GM06990 (cell line): Measurements from ENCODE around the gene GOLGA7B.

Experiments
- DNase-seq: peaks from one replicate; pipeline ENCODE4 v3.0.0-alpha.2; 2011; ENCODE audit not compliant: insufficient read length; ENCODE audit errors: extremely low read depth
- H3K27me3 ChIP-seq: replicated peaks from 2 replicates; pipeline ENCODE4 v1.6.0; 2011; ENCODE audit warnings: low read length; ENCODE audit not compliant: control insufficient read depth, insufficient read depth
- H3K36me3 ChIP-seq: 2 replicates; pipeline ENCODE4 v1.5.1; 2011; ENCODE audit warnings: low read length; ENCODE audit not compliant: control insufficient read depth, insufficient read depth
- H3K4me3 ChIP-seq: replicated peaks from 2 replicates; pipeline ENCODE4 v1.5.1; 2011; ENCODE audit warnings: low read depth, mild to moderate bottlenecking, control low read depth, low read length
- TF ChIP-seq, protein P1 (sequence below): IDR thresholded peaks from 2 replicates; pipeline ENCODE4 v1.5.1; 2011; ENCODE audit warnings: low read length, control low read depth, mild to moderate bottlenecking, inconsistent platforms; ENCODE audit not compliant: insufficient read depth, poor library complexity, severe bottlenecking

Gene GOLGA7B

DNA sequence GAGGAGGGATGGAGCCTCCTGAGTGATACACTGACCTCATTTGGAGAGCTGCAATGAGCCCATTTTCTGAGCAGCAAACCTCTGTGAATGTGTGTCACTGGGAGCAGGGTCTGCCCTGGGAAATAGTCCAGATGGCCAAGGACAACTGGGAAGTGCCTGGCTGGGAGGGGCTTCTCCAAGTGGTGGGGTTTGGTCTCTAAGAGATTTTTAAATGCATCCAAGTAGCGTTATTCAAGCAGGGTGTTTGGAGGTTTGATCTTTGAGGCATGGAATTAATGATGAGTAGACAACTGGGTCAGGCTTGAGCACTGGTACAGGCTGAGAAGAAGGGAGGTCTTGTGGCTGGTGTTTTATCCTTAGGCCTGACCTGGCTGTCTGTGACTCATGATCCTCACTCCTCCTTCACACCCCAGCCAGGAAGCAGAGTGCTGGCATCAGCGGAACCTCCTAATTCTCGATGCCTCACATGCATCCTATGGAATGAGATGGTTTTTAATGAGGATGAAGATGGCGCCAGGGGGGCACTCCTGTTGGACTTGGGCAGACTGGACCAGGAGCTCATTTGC, 3.3 kb downstream of the GOLGA7B start:
- peaks cover 10% of the 10 kb centered on the region for H3K27me3 ChIP-seq
- DNase-seq, result no peak

DNA sequence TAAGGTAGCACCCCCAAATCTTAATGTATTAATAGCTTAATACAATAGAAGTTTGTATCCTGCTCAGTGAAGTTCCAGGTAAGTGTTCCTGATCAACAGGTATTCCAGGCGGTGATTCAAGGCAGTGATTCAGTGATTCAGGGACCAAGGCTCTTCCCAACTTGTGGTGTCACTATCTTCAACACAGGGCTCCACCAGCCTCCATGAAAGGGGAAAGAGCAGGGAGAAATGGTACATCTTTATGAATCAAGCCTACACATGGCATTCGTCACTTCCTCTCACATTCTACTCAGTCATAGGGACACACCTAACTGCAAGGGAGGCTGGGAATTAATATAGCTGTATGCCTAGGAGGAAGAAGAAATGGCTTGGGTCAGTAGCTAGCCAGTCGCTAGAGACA, 5.1 kb downstream of the GOLGA7B start:
- no peak for DNase-seq
- peaks cover 14% of the 10 kb centered on the region for H3K27me3 ChIP-seq
- TF ChIP-seq, protein P1, sequence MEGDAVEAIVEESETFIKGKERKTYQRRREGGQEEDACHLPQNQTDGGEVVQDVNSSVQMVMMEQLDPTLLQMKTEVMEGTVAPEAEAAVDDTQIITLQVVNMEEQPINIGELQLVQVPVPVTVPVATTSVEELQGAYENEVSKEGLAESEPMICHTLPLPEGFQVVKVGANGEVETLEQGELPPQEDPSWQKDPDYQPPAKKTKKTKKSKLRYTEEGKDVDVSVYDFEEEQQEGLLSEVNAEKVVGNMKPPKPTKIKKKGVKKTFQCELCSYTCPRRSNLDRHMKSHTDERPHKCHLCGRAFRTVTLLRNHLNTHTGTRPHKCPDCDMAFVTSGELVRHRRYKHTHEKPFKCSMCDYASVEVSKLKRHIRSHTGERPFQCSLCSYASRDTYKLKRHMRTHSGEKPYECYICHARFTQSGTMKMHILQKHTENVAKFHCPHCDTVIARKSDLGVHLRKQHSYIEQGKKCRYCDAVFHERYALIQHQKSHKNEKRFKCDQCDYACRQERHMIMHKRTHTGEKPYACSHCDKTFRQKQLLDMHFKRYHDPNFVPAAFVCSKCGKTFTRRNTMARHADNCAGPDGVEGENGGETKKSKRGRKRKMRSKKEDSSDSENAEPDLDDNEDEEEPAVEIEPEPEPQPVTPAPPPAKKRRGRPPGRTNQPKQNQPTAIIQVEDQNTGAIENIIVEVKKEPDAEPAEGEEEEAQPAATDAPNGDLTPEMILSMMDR, result no peak
- H3K4me3 ChIP-seq, result no peak overlapping the region
- H3K36me3 ChIP-seq, result no peaks in the 10 kb centered on the region

More for the DNA sequence above, 3.3 kb downstream of the GOLGA7B start:
- Histone ChIP-seq H3K36me3 (no peaks in the 10 kb centered on the region), H3K4me3 (no peak overlapping the region)
- TF ChIP-seq, protein P1, result no peak

DNA sequence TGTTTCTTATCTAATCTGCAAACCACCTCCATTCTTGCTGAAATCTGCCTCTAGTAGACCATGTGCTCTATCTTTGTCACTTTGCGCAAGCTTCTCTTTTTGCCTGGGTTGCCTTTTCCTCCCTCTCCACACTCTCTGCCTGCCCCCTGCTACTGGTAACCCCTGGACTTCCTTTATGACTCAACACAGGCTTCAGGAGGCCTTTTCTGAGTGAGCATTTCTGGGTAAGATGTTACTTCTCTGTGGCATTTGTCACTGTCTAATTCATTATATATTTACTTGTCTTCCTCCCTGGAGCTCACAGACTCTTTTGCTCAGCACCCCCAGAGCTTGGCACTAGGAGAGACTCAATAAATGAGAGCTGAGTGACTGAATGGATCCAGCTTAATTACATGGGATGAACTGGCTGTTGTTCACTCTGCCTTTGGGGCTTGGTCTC, 8.4 kb downstream of the GOLGA7B start:
- Histone ChIP-seq H3K36me3 (no peaks in the 10 kb centered on the region), H3K4me3 (no peak overlapping the region), H3K27me3 (peaks cover 8% of the 10 kb centered on the region)
- no peak for DNase-seq
- TF ChIP-seq, protein P1, result no peak

GRCh38 chr10:97861097-97861750, 11.6 kb downstream of the GOLGA7B start:
- no peak for DNase-seq
- TF ChIP-seq, protein P1, result no peak
- Histone ChIP-seq H3K4me3 (no peak overlapping the region), H3K27me3 (peaks cover 8% of the 10 kb centered on the region), H3K36me3 (no peaks in the 10 kb centered on the region)

GRCh38 chr10:97861924-97862323, 12.3 kb downstream of the GOLGA7B start:
- H3K36me3 ChIP-seq, result no peaks in the 10 kb centered on the region
- TF ChIP-seq, protein P1, result no peak
- no peak for DNase-seq
- H3K27me3 ChIP-seq, result peaks cover 10% of the 10 kb centered on the region
- H3K4me3 ChIP-seq, result no peak overlapping the region
